HG02588 (cell line): ENCODE measurements around the gene BCAR1.
"Not testable (repeated sequence)": the region's sequence is repeated elsewhere in the genome, so short reads cannot be mapped to it uniquely, and the experiment has no call there.

Experiments used
- ATAC-seq: cut with Tn5 transposase; IDR thresholded peaks from one replicate; pipeline ENCODE4 v1.9.1; 2021; ENCODE audit warnings: mild to moderate bottlenecking, moderate library complexity; ENCODE audit not compliant: unreplicated experiment

Gene BCAR1

DNA sequence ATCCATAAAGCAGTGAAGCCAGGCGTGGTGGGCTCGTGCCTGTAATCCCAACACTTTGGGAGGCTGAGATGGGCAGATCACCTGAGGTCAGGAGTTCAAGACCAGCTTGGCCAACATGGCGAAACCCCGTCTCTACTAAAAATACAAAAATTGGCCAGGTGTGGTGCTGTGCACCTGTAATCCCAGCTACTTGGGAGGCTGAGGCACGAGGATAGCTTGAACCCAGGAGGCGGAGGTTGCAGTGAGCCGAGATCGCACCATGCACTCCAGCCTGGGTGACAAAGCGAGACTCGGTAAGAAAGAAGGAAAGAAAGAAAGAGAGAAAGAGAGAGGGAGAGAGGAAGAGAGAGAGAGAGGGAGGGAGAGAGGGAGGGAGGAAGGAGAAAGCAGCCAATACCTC lies 21.2 kb upstream of the BCAR1 start:
- not testable (repeated sequence) for ATAC-seq

DNA sequence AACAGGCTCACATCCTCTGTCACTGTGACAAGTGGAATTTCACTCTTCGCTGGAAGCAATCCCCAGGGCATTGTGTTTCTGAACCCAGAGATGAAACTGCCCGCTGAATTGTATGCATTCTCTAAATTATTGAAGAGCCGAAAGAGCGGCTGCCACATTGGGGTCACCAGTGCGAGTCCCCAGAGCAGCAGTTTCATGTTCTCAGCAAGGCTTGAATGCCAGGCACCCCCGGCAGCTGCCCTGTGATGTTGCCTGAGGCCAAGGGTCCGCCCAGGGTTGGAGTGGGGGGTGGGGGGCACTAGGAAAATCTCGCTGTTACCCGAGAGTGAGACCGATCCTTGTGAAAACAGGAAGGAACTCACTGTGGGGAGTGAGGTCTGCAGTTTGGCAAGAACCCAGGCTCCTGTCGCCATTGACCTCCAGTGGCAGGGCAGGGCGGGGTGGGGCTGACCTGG lies 20.7 kb upstream of the BCAR1 start:
- no peak for ATAC-seq

DNA sequence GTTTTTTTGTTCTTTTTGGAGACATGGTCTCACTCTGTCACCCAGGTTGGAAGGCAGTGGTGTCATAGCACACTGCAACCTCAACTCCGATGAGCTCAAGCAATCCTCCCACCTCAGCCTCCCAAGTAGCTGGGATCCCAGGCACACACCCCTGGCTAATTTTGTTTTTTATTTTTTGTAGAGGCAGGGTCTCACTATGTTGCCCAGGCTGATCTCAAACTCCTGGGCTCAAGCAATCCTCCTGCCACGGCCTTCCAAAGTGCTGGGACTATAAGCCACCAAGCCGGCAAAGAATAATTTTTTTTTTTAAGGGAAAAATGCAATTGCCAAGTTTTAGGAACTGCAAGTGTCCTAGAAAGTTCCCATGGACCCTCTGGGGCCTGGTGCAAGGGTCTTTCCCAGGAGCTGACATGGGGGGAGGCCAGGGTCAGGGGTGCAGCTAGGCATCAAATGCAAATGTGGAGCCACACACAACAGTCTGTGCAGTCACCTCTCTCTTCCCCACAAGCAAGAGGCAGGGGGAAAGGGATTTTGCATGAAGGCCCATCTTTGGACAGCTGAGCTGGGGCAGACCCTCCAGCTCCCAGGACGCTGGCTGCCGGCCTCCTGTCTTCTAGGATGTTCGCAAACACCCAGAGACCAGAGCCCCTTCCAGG lies 20.1 kb upstream of the BCAR1 start:
- ATAC-seq, result no peak

DNA sequence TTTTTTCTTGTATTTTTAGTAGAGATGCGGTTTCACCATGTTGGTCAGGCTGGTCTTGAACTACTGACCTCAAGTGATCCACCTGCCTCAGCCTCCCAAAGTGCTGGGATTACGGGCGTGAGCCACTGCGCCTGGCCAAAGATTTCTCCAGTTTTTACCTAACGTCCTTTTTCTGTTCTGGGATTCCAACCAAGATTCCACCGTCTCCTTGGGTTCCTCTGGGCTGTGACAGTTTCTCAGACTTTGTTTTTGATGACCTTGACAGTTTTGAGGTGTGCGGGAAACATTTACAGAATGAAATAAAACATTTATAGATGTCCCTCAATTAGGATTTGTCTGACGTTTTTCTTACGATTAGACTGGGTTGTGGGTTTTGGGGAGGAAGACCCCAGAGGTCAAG lies 17.9 kb upstream of the BCAR1 start:
- not testable (repeated sequence) for ATAC-seq

DNA sequence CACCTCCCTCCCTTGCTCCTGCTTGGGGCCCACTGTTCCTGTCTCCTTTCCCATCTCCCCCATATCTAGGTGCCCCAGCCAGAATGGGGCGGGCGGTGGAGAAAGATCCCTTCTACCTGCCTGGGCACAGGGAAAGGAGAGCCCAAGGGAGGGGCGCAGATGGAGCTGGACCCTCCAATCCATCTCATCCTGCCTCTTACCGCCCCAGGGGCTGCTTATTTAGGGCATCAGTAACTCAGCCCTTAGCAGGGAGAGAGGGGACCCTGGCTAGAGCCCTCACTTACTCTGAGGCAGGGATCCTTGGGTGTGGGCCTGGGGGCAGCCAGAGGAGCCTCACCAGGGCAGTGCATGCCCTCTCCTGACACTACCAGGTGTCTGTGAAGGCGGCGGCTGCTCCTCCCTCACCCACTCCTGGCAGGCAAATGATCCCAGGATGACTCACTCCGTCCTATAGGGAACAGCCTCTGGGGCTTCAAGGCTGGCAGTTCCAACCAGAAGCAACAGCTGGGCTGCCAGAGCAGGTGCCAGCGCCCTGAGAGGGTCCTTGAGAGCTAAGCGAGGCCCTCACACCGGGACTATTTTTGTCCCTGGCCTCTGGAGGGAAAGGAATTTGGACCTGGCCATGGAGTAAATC lies 16.3 kb upstream of the BCAR1 start:
- ATAC-seq, result no peak

DNA sequence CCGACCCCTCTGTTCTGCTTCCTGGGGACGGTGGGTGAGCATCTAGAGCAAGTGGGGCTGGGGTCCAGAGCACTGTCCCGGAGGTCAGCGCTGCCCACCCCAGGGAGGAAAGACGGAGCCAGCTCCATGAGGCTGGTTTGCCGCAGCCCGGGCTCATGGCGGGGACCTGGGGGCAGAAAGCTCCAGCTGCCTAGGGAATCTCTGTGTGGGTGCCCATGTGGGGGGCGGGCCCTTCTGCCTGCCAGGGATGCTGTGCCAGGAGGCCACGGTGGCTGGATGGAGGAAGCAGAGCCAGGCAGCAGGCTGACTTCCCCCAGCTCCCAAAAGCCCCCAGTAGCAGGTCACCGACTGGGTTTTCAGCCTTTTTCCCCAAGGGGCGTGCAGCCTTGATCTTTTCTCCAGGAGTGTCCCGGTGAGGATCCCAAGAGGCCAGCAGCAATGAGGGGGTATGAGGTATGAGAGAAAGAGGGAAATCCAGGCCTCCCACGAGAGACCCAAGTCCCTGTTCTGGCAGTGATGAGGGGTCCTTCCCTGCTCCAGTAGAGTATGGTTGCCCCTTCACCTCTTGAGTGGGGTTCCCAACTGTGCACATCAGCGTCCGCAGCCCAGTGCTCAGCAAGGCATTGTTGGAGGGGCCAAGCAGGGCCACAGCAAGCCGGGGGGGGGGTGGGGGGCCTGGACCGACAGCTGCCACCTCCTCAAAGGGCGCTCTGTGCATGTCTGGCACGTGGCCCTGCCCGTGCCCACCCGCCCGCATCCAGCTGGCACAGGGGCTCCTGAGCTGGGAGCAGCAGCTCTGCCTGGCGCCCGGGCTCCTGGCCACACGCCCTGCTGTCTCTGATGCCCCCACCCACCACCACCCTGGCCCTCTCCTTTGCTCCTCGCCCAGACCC lies 15.6 kb upstream of the BCAR1 start:
- ATAC-seq, result no peak

DNA sequence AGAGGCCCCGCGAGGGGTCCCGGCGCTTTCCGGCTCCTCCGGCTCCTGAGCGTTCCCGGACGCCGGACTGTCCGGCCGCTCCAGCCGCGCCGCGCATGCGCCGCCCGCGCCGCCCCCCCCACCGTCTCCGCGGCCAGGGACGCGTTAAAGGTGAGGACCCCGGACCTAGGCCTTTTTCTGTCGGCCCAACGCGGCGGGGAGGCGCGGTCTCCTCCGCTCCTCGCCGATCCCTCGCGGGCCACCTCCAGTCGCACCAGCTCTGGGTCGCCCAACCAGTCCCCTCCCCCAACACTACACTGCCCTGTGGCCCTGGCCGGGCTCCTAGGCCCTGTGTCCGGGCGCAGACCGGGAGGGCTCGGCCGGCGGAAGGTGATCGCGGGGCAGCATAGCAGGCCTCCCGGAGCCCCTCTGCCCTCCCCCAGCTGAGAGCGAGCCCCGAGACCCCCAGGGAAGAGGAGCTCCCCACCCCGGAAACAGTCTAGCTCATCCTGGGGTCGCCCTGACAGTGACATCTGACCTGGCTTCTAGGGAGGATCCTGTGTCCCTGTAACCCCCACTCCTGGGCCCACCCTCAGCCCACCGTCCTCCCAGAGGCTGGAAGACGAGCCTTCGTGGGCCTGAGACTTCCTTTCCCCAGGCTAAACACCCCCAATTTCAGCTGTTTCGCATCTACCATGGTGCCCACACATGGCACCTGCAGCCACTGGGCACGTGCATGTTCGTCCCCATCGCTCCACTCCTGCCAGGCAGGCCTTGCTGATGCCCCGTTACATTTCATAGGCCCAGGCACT lies 14.7 kb upstream of the BCAR1 start:
- peak; percentile 62 for ATAC-seq

DNA sequence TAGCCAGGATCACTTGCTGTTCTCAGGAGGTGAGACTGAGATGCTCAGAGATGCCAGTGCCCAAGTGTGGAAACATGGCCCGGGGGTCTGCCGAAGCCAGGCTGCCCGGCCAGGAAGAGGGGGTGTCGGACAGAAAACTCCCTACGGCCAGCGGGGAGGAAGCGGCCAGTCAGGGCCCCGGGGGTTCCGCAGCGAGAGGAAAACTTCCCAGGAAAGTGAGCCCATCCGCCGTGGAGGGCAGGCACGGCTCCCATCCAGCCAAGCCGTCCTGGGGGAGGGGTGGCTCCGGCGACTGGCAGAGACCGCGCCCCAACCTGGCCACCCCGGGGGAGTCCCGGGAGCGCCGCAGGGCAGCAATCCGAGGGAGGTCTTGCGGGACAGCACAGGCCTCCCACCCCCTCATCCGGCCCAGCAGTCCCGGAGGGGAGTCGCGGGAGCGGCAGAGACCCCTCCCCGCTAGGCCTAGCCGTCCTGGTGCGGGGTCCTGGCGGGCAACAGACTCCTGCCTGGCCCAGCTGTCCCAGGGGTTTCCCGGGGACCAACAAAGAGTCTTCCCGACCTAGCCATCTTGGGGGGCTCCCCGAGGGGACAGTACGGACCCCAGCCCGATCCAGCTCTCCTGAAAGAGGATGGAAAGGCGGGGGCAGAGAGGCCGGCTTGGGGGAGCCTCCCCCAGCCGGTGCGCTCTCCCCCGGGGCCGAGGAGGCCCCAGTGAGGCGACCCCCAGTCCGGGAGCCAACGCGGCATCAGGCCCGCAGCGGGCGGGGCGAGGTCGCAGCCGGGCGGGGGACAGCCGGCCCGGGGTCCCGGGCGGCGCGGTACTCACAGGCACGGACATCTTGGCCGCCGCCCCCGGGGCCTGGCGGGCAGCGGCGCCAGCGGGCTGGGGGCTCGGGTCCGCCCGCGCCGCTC lies 13.8 kb upstream of the BCAR1 start:
- peak; percentile 24 for ATAC-seq

DNA sequence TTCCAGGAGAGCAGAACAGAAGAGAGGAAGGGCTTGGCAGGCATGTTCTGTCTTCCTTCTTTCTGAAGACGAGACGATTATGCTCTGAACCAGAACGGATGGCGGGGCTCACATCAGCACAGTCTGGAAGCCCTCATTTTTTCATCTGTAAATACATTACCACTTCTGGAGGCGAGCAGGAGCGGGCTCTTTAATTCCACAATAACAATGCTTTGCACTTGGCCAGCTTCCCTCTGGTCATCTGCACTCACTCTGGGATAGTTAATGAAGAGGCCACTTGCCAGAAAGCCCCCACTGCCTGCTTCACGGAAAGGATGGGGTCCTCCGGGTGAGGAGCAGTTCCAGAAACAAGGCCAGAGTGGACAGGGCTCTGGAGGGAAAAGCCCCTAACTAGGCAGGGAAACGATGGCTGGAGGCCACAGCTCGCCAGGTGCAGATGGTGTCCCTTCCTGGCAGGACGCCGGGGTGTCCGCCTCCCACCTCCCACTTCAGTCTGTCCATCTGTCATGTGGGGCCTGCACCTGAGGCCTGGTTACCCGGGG lies 13.1 kb upstream of the BCAR1 start:
- no peak for ATAC-seq

DNA sequence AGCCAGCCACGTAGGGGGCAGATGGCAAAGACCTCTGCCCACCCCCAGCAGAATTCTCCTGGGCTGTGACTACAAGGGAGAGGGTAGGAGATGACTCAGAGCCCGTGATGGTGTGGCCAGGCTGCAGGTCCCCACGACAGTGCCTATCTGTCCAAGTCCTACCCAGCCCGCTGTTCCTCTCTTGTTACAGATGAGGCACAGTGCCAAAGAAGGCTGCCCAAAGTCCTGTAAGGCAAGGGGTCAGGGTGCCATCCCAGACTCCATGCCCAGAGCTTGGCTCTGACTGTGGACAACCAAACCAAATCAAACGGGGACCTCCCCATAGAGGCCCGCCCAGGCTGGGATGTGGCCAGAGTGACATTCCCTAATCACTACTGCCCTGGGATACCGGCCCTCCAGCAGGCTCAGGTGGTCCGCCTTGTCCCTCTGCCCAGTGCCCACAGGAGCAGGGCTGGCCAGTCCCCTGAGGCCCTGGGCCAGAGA lies 12.6 kb upstream of the BCAR1 start:
- no peak for ATAC-seq

DNA sequence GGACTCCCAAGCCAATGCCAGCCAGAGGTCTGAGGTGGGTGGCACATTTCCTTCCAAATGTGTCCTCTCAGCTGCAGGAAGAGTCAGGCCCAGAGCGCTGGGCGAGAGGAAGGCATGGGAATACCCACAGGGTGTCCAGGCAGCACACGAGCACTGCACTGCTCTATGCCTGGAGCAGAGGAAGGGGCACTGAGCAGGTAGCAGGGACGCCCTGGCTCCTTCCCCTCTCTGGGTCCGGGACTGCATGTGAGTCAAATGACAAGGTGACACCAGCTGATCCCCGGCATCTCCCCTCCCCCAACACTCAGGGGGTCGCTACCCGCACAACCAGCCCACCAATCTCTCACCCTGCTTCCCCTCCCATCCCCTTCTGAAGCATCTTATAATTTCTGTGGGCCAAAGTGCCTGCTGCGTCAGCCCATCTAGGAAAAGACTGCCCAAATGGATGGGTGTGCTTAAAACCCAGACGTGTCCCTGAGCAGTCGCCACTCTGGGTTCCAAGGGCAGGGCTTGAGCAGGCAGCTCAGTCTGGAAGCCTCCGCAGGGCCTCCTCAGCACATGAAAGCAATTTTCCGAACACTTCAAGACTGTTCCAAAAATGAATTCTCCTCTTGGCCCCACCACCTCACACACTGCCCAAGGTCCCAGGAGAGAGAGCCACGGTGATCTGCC lies 12.0 kb upstream of the BCAR1 start:
- no peak for ATAC-seq

DNA sequence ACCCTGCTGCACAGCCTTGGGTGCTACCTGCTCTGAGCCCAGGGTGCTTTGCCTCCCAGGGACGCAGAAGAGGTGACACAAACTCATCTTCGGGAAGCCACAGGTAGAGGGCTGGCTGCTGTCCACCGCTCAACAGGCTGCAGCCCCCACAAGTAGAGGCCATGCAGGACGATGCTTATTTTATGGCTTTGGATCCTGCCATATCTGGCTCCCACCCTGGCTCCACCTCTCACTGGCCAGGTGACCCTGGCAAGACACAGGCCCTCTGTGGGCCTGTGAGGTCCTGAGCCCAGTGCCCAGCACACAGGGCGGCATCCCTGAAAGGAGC lies 11.3 kb upstream of the BCAR1 start:
- ATAC-seq, result no peak

DNA sequence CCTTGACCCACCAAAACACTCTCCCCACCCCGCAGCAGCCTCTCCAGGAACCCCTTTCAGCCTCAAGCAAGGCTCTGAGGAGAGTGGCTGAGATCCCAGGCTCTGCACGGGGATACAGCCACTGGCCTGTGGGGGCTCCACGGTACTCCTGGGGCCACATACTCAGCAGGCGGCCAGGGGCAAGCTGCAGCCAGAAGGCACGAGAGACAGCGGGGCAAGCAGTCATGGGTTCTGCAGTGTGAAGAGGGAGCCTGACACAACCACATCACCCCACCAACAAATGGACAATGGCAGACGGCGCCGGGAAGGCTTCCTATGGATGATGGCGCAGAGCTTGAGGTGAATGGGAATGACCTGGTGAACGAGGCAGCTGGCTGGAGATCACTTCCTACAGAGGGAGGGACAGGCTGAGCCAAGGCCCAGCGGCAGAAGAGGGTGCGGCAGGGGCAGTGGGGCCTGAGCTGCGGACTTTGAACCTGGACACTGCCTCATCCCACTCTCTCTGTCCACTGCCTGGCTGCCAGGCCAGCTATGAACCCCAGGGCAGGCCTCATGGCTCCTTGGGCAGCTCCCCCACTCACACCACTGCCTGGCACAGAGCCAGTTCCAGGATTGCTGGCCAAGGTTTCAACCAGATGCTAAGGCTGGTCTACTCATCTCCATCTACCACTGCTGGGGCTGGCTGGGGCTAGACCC lies 10.8 kb upstream of the BCAR1 start:
- ATAC-seq, result no peak

DNA sequence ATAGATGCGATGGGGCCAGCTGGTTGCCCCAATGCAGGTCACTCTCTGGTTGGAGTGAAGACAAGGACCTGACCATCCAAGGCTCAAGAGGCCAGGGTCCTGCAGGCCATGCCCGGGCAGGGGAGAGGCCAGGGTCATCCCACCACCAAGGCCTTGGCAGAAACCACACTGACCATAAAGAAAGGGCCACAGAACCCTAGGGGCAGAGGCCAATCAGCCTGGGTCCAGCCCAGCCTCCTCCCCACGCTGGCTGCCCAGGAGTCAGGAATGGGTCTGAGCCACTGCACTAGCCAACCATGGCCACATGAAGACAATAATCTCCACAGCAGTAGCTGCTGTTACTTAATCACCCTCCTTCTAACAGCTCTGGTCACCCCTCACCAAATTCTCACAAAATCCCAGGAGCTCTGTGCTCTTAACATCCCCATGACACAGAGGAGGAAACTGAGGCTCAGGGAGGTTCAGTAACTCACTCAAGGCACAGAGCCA lies 10.2 kb upstream of the BCAR1 start:
- no peak for ATAC-seq

DNA sequence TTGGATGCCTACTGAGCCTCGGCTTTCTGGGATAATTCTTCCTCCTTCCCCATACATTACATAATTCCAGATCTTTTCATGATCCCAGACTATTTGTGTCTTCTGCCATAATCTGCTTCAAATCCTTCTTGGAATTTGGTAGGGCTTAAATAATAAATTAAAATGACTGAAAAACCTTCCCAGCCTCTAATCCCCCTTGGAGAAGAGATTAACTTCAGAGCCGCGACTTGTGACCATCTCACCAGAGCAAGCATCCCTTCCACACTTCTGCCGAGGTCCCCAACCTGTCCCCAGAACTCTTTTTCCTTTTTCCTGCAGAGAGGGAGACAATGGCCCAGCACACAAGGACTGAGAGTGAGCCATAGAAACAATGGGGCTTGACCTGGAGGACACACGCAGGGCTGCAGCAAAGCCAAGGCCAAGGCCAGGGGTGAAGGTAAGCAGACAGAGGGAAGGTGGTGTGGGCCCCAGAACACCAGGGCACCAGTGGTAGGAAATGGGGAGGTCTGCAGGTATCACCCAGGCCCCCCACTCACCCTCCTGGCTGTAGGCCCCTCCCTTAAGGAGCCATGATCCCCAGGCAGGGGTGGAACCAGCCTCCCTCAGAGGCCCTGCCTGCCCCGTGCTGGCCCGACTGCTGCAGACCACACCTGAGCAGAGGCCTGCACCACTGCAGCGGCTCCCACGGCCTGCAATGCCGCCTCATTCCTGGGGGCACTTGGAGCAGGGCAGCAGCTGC lies 9.6 kb upstream of the BCAR1 start:
- no peak for ATAC-seq

DNA sequence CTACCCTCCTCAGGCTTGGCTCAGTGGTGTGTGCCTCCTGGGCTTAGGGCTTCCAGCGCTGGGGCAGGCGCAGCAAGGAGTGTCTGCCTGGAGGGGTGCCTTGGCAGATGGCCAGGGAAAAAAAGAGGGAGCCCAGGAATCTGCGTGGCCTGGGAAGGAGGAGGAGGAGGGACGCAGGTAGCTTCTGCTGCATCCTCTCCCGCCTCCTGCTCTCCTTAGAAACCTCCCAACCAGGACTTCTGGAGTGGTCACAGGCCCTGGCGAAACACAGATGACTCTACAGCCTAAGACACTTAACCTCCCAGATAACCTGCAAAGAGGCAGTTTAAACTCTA lies 7.3 kb upstream of the BCAR1 start:
- ATAC-seq, result no peak

DNA sequence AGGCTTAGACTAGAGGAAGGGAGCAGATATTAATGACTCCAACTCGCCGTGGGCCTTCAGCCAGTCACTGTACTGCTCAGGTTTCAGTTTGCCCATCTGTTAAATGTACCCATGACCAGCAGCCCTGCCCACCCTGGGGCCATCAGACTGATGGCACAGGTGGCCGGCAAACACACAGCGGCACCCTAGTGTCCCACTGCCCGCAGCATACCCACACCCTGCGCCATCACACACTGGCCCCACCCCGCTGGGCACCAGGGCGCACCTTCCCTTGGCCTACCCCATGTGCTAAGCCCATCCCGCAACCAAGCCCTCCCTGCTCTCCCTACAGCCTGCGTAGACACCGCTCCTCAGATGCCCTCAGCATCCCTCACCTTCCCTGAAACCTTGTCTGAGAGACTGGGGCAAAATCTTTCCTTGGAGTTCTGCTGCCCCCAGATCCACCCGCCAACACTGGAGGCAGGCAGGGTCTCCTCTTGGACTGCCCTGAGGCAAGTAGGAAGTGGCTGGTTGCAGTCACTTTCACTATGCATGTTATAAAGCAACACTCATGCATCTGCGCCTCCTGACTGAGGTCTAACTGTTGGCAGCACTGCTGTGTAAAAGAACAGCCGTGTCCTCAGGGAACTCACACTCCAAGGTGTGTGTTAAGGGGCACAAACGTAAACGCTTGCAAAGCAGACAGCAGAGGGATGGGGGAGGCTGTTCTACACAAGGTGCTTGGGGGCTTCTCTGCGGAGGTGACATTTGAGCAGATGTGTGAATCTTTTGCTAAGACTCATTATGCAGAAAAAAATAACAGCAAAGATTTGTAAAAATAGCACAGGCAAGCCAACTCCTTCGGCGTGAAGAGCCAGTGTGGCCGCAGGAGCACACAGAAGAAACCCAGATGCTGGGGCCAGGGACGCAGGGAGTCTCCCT lies 6.7 kb upstream of the BCAR1 start:
- no peak for ATAC-seq
